HG03097 (cell line): ENCODE data around the gene C6orf163.

Experiments
- ATAC-seq: cut with Tn5 transposase; IDR thresholded peaks from one replicate; pipeline ENCODE4 v1.9.1; 2021; ENCODE audit not compliant: unreplicated experiment, low FRiP score

Gene C6orf163

DNA sequence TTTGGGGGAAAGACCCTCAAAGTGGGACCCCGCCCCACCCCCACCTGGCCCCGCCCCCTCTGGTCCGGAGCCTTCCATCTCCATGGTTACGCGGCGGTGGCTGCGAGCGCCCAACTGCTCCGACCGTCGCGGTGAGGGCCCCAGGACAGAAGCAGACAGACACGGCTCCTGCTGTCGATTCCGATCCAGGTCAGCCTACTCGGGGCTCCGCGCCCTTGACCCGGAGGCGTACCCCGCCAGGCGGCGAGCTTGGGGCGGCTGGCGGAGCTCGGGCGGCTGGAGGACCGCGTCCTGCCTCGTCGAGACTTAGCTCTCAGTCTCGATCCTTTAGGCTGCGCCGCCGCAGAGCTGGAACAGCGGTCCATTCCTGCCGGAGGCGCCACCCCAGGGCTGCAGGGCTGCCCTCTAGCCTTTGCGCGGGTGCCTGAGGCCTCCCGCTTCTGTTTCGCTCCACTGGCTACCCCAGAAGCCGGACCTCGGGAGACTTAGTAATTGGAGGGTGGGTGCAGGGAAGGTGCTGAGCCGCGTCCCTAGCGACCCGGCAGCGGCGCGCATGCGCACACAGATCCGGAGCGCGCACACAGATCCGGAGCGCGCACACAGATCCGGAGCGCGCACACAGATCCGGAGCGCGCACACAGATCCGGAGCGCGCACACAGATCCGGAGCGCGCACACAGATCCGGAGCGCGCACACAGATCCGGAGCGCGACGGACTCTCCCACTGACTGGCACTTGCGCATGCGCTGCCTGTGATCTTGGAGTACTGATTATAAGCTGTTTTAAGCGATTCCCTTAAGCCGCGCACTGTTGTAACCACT, 63.5 kb downstream of the C6orf163 start, which contains the start of gene CFAP206:
Gene CFAP206 (plus strand): TSS at position 72 of the 820 bp plus-strand sequence. CDS start 1,868 bp downstream, outside the sequence.
- peak; percentile 78 for ATAC-seq

GRCh38 chr6:87408721-87409155, 64.1 kb downstream of the C6orf163 start:
- ATAC-seq: no peak
